Measurements from ENCODE around the gene MAP7D3.
"Not testable (repeated sequence)": the region's sequence is repeated elsewhere in the genome, so short reads cannot be mapped to it uniquely, and the experiment has no call there.

The MAP7D3 gene

DNA sequence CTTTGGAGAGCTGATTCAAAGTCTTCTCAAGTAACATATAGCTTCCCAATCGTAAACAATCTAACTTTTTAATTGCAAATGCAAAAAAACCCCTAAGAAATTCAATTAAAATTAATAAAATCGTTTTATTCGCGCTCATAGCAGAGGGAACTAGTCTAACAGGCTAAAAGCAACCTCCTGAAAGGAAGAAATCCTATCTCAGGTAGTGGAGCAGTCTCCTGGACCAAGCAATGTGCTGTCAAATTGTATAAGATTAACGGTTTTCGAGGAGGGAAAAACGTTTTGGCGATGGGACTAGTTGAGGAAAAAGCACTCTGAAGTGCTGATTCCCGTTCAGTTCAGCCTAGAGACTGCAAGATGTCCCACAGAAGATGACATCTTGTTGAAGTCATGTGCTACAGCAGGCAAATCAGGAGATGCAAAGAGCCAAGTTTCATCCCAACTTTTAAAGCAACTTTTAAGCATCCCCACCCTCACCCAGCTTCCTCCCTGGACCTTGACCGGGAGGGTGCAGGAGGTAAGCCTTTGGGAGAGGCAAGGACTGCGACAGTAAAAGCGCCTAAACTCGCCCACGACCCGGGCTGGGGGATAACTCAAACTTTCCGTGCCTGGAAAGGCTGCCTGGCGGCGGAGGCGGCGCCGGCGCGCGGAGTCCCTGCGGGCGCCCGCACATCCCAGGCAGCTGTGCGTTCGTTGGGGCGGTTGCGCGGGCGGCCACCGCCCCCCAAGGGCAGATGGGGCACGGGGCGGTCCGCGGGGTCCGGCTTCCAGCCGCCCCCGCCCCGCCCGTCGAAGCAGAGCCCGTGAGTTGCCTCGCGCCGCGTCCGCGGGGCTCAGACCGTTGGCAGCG, 784 bp downstream of the MAP7D3 start:
- in situ Hi-C loops (cut with MboI; ENCODE audit: low sequenced_read_pairs) = no loop called here

DNA sequence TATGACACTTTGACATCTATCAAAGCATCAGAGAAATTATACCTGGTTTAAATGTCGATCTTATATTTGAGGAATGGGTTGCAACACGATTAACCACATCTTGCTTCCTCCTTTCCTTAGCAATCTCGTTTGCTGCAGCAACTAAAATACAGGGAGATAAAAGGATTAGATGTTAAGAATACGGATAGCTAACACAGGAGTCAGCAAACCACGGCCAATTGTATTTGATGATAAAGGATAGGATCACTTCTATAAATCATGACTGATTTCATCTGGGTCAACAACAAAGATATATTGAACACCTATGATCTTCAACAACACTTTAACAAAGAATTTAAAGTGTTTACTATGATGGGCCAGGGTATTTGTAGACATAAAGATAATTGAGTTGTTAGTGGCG, 5.0 kb downstream of the MAP7D3 start:
- in situ Hi-C loops (cut with MboI; ENCODE audit: low sequenced_read_pairs) = no loop called here

DNA sequence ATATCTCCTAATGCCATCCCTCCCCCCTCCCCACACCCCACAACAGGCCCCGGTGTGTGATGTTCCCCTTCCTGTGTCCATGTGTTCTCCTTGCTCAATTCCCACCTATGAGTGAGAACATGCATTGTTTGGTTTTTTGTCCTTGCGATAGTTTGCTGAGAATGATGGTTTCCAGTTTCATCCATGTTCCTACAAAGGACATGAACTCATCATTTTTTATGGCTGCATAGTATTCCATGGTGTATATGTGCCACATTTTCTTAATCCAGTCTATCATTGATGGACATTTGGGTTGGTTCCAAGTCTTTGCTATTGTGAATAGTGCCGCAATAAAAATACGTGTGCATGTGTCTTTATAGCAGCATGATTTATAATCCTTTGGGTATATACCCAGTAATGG, 13.4 kb downstream of the MAP7D3 start:
- in situ Hi-C loops (cut with MboI; ENCODE audit: low sequenced_read_pairs) = not testable (repeated sequence)

DNA sequence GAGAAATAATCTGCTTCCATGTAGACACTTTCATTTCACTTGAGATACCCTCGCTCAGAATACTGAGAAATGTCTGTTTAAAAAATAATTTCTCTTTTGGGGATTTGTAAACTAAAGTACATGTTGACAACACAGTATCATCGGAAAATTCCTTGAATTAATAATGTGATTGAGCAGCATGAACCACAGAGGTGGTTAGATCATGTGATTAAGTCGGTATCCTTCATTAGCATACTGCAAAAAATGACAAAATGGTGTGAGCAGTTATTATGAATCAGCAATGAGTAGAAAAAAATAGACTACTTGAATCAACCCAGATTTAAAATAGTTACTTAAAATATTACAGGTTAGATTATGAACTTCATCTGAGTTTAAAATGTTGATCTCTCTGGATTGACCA, 14.1 kb downstream of the MAP7D3 start:
- in situ Hi-C loops (cut with MboI; ENCODE audit: low sequenced_read_pairs) = no loop called here

DNA sequence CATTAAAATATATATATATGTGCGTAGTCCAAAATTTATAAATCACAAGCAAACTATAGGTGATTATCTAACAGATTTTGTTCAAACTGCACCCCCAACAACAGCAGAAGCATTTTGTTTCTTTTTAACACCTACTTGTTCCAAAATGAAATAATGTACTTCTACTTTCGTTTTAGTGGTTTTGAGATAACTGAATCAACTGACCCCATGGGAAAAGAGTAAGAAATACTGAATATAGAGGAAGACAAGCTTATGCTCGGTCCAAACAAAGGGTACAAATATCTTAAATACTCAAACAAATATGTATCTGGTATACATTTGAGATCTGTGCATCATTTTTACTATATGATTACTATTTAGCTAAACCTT, 22.4 kb downstream of the MAP7D3 start:
- in situ Hi-C loops (cut with MboI; ENCODE audit: low sequenced_read_pairs) = no loop called here

DNA sequence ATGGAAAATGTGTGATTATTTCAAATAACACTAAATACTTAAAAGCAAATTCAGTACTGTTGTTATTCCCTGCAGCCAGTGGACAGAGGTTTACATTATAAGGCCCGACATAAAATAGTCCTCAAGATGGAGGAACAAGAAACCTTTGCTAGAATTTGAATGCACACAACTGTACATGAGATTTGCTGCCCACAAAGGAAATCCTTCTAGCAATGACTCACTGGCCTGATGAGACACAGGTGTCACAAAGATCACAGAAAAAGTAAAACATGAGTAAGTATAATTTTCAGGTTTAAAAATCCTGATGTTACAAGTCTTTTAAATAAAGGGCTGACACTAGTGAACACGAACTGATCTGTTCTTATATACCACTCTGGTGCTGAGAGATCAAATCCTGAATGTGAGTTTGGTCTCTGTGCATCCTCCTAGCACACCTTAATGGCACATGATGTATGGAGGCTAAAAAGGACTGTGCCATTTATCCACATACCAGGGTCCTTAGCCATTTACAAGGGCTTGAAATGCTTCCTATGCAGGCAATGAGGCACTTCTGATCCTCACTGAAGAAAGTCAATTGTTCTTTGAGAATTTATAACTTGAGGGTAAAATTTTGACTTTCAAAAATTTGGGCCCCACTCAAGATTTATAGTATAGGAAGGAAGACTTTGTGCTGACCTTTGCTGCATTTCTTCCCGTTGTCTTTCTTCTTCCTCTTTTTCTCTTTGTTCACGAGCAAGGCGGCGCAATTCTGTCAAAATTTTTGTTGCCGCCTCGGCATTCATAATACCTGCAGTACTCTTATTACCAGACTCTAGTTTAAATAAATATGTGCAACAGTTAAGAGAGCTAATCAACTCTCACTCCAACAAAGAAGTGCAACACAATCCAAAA, 23.0 kb downstream of the MAP7D3 start:
- in situ Hi-C loops (cut with MboI; ENCODE audit: low sequenced_read_pairs) = no loop called here

DNA sequence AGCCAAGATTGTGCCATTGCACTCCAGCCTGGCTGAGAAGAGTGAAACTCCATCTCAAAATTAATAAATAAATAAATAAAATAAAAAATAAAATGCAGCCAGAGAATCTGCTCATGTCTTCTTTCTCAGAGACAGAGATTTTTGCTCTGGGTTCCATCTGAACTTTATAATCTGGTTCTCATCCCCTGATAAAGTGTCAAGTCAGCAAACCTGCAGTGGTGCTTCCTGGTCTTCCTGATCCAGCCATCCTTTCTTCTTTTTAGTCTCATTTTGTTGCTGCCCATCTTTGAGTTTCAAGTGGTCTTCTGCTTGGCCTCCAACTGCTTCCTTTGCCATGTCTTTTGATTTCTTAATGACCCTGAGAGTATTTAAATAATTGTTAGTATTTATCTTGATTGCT, 24.1 kb downstream of the MAP7D3 start:
- in situ Hi-C loops (cut with MboI; ENCODE audit: low sequenced_read_pairs) = no loop called here

DNA sequence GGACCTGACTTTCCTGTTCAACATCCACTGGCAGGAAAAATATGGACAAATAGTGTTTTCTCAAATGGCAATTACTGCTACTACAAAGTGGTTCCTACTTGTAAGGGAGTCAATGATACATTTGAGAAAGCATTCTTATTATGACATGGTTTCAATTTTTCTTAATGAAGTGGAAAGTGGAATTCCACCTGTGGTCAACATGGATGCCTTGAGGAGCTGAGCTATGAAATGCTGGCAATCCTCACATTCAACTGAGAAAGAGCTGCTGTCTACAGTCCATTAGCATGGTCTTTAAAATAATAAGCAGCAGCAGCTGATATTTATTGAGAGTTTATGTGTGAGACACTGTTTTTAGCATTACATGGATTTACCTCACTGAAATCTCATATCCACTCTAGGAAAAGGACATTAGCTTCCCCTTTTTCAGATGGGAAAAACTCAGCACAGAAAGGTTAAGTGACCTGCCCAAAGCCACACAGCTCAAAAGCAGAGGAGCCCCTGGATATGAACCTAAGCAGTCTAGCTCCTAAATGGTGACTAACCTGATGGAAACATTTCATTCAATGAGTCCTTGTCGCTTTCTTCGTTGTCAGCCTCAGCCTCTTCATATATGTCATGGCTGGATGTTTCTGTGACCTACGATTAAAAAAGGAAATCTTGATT, 29.2 kb downstream of the MAP7D3 start:
- in situ Hi-C loops (cut with MboI; ENCODE audit: low sequenced_read_pairs) = no loop called here

DNA sequence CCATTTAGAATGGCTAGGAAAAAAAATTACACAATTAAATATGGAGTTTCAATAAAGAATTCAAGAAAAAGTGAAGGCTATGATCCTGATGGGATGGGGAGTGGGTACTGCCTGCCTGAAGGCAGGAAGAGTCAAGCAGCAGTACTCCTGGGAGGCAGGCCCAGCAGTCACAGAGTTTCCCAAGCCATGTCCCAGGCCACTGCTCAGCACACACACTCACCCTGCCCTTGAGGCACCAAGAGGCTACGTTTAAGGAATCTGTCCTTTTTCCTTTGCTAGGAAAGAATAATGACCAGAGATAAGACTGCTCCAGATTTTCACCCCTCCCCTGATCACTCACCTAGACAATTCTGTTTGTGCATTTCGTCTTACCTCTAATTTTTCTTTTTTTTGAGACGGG, 30.2 kb downstream of the MAP7D3 start:
- in situ Hi-C loops (cut with MboI; ENCODE audit: low sequenced_read_pairs) = no loop called here

DNA sequence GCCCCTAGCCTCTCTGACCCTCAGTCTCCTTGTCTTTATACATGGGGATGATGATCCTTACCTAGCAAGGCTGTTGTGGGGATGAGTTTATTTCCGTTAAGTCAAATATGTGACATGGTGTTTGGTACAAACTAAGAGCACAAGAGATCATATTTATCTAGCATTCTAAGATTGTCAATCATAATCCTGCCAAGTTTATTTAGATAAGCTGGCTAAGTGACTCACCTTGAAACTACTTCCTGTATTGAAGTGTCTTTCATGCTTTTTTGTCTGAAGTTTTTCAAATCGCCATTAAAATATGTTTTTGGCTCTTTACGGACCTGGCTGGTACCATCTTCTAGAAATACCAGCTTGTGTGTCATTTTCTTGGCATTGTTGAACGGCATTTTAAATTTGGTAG, 30.7 kb downstream of the MAP7D3 start:
- in situ Hi-C loops (cut with MboI; ENCODE audit: low sequenced_read_pairs) = no loop called here

DNA sequence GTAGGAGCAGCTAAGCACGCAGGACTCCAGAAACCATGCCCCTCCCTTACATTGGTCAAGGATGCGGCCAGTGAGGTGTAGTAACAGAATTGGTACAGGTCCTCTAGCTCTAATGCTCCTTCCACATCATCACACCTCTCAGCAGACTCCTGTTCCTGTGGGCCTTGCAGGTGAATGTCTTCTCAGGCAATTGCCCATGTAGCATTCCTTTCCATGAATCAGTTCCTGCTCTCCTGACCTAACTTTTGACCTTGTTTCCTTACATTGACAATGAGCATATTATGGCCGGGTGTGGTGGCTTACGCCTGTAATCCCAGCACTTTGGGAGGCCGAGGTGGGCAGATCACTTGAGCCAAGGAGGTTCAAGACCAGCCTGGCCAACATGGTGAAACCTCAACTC, 31.3 kb downstream of the MAP7D3 start:
- in situ Hi-C loops (cut with MboI; ENCODE audit: low sequenced_read_pairs) = no loop called here

DNA sequence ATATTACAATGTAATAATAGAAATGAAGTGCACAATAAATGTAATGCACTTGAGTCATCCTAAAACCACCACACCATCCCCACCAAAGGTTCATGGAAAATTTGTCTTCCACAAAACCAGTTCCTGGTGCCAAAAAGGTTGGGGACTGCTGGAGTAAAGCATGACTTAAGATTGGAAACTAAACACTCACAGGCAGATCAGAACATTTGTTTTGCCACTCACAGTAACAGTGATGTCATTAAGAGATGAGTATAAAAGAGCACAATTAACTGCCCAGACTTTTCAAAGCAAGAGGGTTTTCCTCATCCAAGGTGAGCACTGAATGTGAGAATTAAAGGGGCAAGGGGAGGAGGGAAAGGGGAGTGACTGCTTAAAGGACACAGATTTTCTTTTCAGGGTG, 35.6 kb downstream of the MAP7D3 start:
- in situ Hi-C loops (cut with MboI; ENCODE audit: low sequenced_read_pairs) = no loop called here

DNA sequence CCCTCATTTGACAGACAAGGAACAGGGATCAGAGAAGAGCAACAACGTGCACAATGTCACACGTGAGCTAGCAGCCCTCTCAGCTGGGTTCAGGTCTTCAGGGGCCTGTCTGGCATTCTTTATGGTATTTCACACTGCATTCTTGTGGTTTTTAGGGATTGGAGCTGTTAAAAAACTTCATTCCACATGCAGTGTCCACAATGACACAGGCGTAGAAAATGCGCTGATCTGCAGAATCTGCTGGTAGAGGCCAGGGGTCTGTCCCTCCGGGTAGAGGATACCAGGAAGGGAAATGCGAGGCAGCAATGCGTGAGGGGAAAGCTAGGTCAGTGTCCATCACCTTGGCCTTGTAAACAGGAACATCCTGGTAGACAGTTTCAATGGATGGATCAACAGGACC, 36.6 kb downstream of the MAP7D3 start:
- in situ Hi-C loops (cut with MboI; ENCODE audit: low sequenced_read_pairs) = no loop called here

DNA sequence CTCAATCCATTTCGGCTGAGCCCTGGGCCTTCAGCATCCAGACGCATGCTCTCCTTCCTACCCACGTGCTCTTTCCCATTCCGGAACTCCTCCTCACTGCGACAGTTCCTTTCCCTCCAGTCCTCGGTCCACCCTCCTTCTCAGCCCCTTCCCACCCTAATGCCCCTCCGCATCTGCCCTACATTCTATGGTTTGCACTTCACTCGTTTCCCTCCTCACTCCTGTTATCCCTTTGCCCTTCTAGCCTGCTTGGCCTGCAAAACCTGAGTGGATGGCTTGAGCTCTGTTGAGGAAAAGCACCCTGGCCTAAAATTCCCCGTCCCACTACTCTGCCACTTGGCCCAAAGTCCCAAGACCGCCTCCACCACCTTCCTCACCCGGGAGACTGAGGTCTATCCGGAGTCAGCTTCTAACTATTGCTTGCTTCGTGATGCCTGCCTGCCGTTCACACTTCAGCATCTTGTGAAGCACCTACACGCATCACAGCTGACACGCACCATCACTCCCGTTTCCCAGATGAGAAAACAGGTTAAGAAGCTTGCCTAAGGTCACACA, 38.6 kb downstream of the MAP7D3 start:
- in situ Hi-C loops (cut with MboI; ENCODE audit: low sequenced_read_pairs) = no loop called here

DNA sequence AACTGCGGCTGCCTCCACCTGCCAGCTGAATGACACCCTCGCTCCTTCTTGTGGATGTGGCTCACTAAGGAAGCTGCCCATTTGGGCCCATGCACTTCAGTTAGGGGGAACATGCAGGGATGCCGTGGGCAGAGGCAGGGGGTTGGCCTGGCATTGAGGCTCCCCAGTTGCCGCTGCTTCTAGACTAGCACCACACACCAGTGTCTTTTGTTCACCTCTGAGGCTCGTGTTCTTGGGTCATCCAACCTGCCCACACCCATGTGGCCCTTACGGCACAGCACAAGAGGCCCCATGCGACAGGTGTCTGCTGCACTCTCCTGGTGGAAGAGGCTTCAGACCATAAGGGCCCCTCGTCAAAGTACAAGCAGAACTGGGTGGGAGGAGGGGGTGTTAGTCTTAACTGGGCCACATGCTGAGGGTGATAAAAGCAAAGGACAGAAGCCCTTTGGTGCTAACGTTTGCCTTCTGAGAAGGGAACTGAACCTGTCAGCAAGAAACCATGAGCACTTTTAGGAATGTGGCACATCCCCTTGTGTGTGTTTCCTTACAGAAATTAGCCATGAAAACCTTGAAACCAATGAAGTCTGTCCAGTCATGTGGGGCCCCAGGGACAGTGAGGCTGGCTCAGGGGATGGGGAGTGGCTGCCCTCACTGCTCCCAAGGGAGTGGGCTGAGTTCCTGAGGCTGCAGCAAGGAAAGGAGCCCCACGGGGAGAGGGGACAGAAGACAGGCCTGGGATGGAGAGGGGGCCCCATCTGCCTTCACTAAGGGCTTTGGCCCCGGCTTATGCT, 39.2 kb downstream of the MAP7D3 start:
- in situ Hi-C loops (cut with MboI; ENCODE audit: low sequenced_read_pairs) = no loop called here

DNA sequence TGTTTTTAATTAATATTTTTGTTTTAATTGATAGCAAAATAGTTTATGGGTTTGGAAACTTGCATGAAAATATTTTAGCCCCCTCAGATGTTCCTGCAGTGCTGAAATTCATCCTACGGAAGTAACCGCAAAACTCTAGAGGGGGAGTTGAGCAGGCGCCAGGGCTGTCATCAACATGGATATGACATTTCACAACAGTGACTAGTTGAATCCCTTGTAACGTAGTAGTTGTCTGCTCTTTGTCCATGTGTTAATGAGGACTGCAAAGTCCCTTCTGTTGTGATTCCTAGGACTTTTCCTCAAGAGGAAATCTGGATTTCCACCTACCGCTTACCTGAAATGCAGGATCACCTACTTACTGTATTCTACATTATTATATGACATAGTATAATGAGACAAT, 40.4 kb downstream of the MAP7D3 start:
- in situ Hi-C loops (cut with MboI; ENCODE audit: low sequenced_read_pairs) = no loop called here

DNA sequence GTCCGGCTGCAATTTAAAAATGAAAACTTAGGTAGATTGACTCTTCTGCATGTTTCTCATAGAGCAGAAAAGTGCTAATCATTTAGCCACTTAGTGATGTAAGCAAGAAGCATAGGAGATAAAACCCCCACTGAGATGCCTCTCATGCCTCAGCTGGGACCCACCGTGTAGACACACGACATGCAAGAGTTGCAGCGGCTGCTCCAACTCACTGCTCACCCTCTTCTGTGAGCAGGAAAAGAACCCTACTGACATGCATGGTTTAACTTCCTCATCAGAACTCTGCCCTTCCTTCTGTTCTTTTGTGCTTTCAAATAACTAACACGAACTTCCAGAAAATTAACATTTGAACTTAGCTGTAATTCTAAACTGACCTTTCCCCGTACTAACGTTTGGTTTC, 41.0 kb downstream of the MAP7D3 start:
- in situ Hi-C loops (cut with MboI; ENCODE audit: low sequenced_read_pairs) = no loop called here

DNA sequence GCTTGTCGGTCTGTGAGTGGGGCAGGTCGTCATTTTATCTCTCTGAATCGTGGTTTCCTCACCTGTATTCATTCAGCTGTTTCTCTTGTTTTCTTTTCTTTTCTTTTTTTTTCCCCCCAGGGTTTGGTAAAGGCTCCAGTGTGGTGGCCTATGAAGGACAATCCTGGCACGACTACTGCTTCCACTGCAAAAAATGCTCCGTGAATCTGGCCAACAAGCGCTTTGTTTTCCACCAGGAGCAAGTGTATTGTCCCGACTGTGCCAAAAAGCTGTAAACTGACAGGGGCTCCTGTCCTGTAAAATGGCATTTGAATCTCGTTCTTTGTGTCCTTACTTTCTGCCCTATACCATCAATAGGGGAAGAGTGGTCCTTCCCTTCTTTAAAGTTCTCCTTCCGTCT, 41.4 kb downstream of the MAP7D3 start:
- in situ Hi-C loops (cut with MboI; ENCODE audit: low sequenced_read_pairs) = no loop called here

DNA sequence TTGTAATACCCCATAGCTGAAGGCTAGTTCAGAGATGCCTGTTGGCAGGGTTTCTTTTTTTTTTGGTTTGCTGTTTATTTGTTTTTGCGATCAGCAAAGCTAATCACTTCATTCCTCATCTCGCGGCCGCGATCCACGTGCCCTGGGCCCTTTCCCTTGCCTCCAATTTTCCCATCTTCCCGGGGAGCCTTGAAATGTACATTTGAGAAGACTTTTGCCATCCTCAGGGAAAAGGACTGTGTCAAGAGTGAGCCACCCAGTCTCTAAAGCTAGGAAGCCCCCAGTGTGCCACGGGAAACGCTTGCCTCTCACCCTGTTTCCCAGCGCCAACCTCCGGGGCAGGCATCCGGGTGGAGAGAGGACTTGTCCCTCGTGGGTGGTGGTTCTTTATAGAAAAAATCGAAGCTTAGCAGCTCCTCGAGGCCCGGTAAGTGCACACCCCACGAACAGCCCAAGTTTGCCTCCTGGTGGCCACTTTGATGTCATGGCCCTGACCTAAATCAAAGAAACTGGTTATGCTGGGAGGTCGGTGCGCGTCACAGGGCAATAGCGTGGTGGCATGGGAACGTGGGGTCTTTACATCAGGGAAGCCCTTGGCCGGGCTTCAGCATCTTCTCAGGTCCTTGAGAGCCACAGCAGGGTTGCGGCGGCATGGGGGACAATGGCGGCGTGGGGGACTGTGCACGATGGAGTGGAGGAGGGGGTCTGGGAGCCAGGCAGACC, 42.0 kb downstream of the MAP7D3 start:
- in situ Hi-C loops (cut with MboI; ENCODE audit: low sequenced_read_pairs) = no loop called here

DNA sequence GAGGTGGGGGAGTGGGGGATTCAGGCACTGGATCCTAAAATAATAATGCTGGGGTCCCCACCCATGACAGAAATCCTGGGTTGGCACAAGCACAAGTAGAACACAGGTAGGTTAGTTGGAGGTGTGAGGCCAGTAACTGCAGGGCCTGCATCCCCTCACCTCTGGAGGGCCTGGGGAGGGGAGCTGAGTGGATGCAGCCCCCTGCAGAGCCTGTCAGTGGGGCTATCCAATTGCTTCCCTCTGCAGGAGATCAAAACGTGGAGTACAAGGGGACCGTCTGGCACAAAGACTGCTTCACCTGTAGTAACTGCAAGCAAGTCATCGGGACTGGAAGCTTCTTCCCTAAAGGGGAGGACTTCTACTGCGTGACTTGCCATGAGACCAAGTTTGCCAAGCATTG, 43.7 kb downstream of the MAP7D3 start:
- in situ Hi-C loops (cut with MboI; ENCODE audit: low sequenced_read_pairs) = no loop called here

Measured in HL-60/S4 treated with phorbol 12-myristate 13-acetate at 8.2 ng/mL for 4 days and 3 days (cell line).